HFF-Myc (cell line): ENCODE measurements around the gene CRLF3.

ENCODE experiments used
- DNase-seq: peaks from one replicate; pipeline ENCODE4 v3.0.0-alpha.2; 2011; ENCODE audit warnings: low read depth; ENCODE audit errors: extremely low read depth
- H3K4me3 ChIP-seq: replicated peaks from 2 replicates; pipeline ENCODE4 v1.5.1; 2011; ENCODE audit warnings: low read depth, mild to moderate bottlenecking, control low read depth, low read length
- CTCF ChIP-seq: IDR thresholded peaks from 2 replicates; pipeline ENCODE4 v1.5.1; 2012; ENCODE audit warnings: mild to moderate bottlenecking, low read depth, low read length, control low read depth; ENCODE audit errors: missing control alignments

Gene CRLF3

GRCh38 chr17:30824356-30825145 is at the start of gene CRLF3:
CRLF3 (minus strand) TSS chr17:30824692; CDS start chr17:30824651, 41 bp downstream.
- TF ChIP-seq CTCF = peak; percentile 17
- H3K4me3 ChIP-seq = peak within 1 kb of the TSS; percentile 78
- peak; percentile 45 for DNase-seq

- H3K4me3 ChIP-seq = no peak overlapping the region
- no peak for TF ChIP-seq CTCF
- DNase-seq = no peak
Measured at GRCh38 chr17:30869005-30869404, 44.5 kb upstream of the CRLF3 start.

- TF ChIP-seq CTCF = no peak
- H3K4me3 ChIP-seq = no peak overlapping the region
- no peak for DNase-seq
Measured at GRCh38 chr17:30864636-30865035, 40.1 kb upstream of the CRLF3 start.

GRCh38 chr17:30858556-30859250 is 34.2 kb upstream of the CRLF3 start:
- DNase-seq = no peak
- no peak for TF ChIP-seq CTCF
- no peak overlapping the region for H3K4me3 ChIP-seq

- TF ChIP-seq CTCF = no peak
- no peak for DNase-seq
- no peak overlapping the region for H3K4me3 ChIP-seq
Measured at GRCh38 chr17:30854146-30854545, 29.7 kb upstream of the CRLF3 start.

GRCh38 chr17:30848021-30848420 is 23.5 kb upstream of the CRLF3 start:
- no peak for TF ChIP-seq CTCF
- no peak for DNase-seq
- no peak overlapping the region for H3K4me3 ChIP-seq

GRCh38 chr17:30840771-30841170 is 16.3 kb upstream of the CRLF3 start:
- DNase-seq = no peak
- no peak overlapping the region for H3K4me3 ChIP-seq
- no peak for TF ChIP-seq CTCF
